ENCODE results near the gene PLCL1.

- TF ChIP-seq CTCF (IDR thresholded peaks at IDR 0.05 in 2 of 3, conservative IDR thresholded peaks at IDR 0.05 in 1 of 3; ENCODE audit: borderline replicate concordance in 1 of 3, insufficient read depth in 1 of 3, low read depth in 2 of 3, low read length in 2 of 3), result no peak
- TF ChIP-seq EGR1 (IDR thresholded peaks at IDR 0.05; ENCODE audit: low read depth), result no peak
- no peak for TF ChIP-seq EZH2phosphoT487 (IDR thresholded peaks at IDR 0.05; ENCODE audit: borderline replicate concordance)
- no peak for TF ChIP-seq POLR2A (IDR thresholded peaks at IDR 0.05; ENCODE audit: borderline replicate concordance, extremely low read depth, insufficient read depth, insufficient read length)
- TF ChIP-seq POLR2AphosphoS5 (IDR thresholded peaks at IDR 0.05; ENCODE audit: low read depth, low read length), result no peak
- TF ChIP-seq SIN3A (IDR thresholded peaks at IDR 0.05; ENCODE audit: low read depth), result no peak
- TF ChIP-seq CEBPB (IDR thresholded peaks at IDR 0.05; ENCODE audit: low read depth), result no peak
- TF ChIP-seq ZBTB33 (IDR thresholded peaks at IDR 0.05; ENCODE audit: extremely low read depth, insufficient replicate concordance, low read length), result no peak
- no peak for TF ChIP-seq ZFX (IDR thresholded peaks at IDR 0.05)
- TF ChIP-seq CBX3 (IDR thresholded peaks at IDR 0.05; ENCODE audit: low read depth), result no peak
- TF ChIP-seq RAD21 (IDR thresholded peaks at IDR 0.05; ENCODE audit: low read depth), result no peak
- TF ChIP-seq JUND (IDR thresholded peaks at IDR 0.05), result no peak
These were observed 236.4 kb downstream of the PLCL1 start for GRCh38 chr2:198040835-198041234.

Measured in HCT116 (cell line).